Measurements from ENCODE around the gene PSAP.

DNA sequence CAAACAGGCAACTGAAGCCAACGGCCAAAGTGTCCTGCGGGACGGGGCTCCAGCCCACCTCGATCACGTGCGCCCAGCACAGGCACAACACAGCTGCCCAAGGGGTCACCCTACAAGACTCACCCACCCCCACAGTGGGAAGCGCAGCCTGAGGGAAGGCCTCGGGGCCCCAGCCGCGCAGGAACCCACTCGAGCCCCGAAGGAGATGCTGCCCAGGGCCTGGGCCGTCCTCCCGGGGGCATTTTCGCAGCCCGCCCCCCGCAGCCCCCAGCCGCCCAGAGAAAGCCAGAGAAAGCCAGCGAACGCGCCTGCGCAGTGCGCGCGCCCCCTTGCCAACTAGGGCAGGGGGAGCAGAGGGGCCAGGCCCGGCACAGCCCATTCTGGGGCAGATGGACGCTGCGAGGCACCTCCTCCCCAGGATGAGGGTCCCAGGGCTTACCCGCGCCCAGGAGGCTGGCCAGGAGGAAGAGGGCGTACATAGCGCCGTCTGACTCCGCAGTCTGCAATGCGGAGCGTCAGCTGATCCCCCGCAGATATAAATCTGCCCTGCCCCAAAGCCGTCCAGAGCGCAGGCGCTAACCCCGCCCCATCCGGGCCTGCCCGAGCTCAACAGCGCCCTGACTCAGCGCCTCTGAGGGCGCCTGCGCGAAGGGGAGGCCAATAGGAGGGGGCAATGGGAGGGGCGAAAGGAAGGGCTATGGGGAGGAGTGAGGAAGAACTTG, at the start of gene PSAP:
- TF ChIP-seq, protein P1, sequence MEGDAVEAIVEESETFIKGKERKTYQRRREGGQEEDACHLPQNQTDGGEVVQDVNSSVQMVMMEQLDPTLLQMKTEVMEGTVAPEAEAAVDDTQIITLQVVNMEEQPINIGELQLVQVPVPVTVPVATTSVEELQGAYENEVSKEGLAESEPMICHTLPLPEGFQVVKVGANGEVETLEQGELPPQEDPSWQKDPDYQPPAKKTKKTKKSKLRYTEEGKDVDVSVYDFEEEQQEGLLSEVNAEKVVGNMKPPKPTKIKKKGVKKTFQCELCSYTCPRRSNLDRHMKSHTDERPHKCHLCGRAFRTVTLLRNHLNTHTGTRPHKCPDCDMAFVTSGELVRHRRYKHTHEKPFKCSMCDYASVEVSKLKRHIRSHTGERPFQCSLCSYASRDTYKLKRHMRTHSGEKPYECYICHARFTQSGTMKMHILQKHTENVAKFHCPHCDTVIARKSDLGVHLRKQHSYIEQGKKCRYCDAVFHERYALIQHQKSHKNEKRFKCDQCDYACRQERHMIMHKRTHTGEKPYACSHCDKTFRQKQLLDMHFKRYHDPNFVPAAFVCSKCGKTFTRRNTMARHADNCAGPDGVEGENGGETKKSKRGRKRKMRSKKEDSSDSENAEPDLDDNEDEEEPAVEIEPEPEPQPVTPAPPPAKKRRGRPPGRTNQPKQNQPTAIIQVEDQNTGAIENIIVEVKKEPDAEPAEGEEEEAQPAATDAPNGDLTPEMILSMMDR (IDR thresholded peaks at IDR 0.05): peak in 1 of 6 experiments; percentile 42
- TF ChIP-seq POLR2A (IDR thresholded peaks at IDR 0.05): peak in 3 of 4 donors; percentile 91 to 100 (median 98)

All from esophagus squamous epithelium (tissue), 4 donors.